GM23248 (cell line): ENCODE results near the gene CFAP57. TPM values are rescaled to one million over a fixed set of nuclear protein-coding genes. Genes with fewer than 3 reads are reported as not detected.

Experiments used
- DNase-seq: peaks from one replicate; pipeline ENCODE4 v3.0.0-alpha.2; 2015
- H2AFZ ChIP-seq: fragments of 200-600 bp; sonication (generic); 2 replicates; pipeline ENCODE4 v1.6.1; 2016; ENCODE audit warnings: antibody characterized with exemption
- H3F3A ChIP-seq: fragments of 200-600 bp; sonication (generic); 2 replicates; pipeline ENCODE4 v1.6.1; 2016; ENCODE audit warnings: mild to moderate bottlenecking, antibody characterized with exemption, mixed run types; ENCODE audit not compliant: insufficient read depth
- H3K27ac ChIP-seq: fragments of 200-600 bp; sonication (generic); 2 replicates; pipeline ENCODE4 v1.5.1; 2016; ENCODE audit warnings: mild to moderate bottlenecking
- H3K27me3 ChIP-seq: fragments of 200-600 bp; sonication (generic); replicated peaks from 2 replicates; pipeline ENCODE4 v1.6.1; 2016; ENCODE audit warnings: mild to moderate bottlenecking; ENCODE audit not compliant: insufficient read depth
- H3K36me3 ChIP-seq: fragments of 200-600 bp; sonication (generic); 2 replicates; pipeline ENCODE4 v1.6.1; 2016; ENCODE audit warnings: low read depth, mild to moderate bottlenecking
- H3K4me1 ChIP-seq: fragments of 200-600 bp; sonication (generic); 2 replicates; pipeline ENCODE4 v1.6.1; 2016; ENCODE audit warnings: mild to moderate bottlenecking; ENCODE audit not compliant: insufficient read depth
- H3K4me2 ChIP-seq: fragments of 200-600 bp; sonication (generic); one replicate; pipeline ENCODE4 v1.6.1; 2016; ENCODE audit warnings: mild to moderate bottlenecking; ENCODE audit not compliant: unreplicated experiment
- H3K4me3 ChIP-seq: fragments of 200-600 bp; sonication (generic); 2 replicates; pipeline ENCODE4 v1.5.1; 2016; ENCODE audit warnings: mild to moderate bottlenecking
- H3K79me2 ChIP-seq: fragments of 200-600 bp; sonication (generic); 2 replicates; pipeline ENCODE4 v1.6.1; 2016; ENCODE audit warnings: mild to moderate bottlenecking; ENCODE audit not compliant: insufficient read depth
- H3K9ac ChIP-seq: fragments of 200-600 bp; sonication (generic); 2 replicates; pipeline ENCODE4 v1.6.1; 2016; ENCODE audit warnings: mild to moderate bottlenecking
- H3K9me2 ChIP-seq: fragments of 200-600 bp; sonication (generic); 2 replicates; pipeline ENCODE4 v1.6.1; 2016; ENCODE audit warnings: mixed run types, mild to moderate bottlenecking, moderate library complexity; ENCODE audit not compliant: insufficient read depth
- H3K9me3 ChIP-seq: fragments of 200-600 bp; sonication (generic); one replicate; pipeline ENCODE4 v1.6.1; 2017; ENCODE audit warnings: low read depth
- H4K20me1 ChIP-seq: fragments of 200-600 bp; sonication (generic); 2 replicates; pipeline ENCODE4 v1.6.0; 2016; ENCODE audit not compliant: insufficient read depth
- EZH2 ChIP-seq: fragments of 200-600 bp; sonication (generic); IDR thresholded peaks from 2 replicates; pipeline ENCODE4 v1.6.1; 2018; ENCODE audit warnings: antibody characterized with exemption, mild to moderate bottlenecking; ENCODE audit not compliant: insufficient read depth, poor library complexity, severe bottlenecking
- EZH2phosphoT487 ChIP-seq: fragments of 200-600 bp; sonication (generic); IDR thresholded peaks from 2 replicates; pipeline ENCODE4 v1.6.1; 2018; ENCODE audit warnings: antibody characterized with exemption, moderate library complexity, mild to moderate bottlenecking, low read depth; ENCODE audit not compliant: insufficient read depth
- WGBS, 2 experiments: methylation state at CpG; one replicate each; pipeline ENCODE4 v1.1.6; 2015 to 2017; ENCODE audit warnings: low lambda C conversion rate in 2 of 2, low coverage in 1 of 2; ENCODE audit errors: missing lambda C conversion rate in 2 of 2; 5-methylcytosine and 5-hydroxymethylcytosine counted together
- in situ Hi-C: fragments of 300-500 bp; cut with MboI; formaldehyde crosslinking; loops from 2 replicates; pipeline ENCODE4 v1.15.0; 2020
- polyA plus RNA-seq: library from polyadenylated mRNA; unstranded; fragments of >200 nt; fragmentation: Nextera tagmentation; extraction: Ambion mirVana; gene quantifications from 2 replicates; pipeline ENCODE4 v1.2.1, GENCODE V29; 2016
- total RNA-seq: library from RNA; depleted of rRNA; stranded (reverse); fragments of >200 nt; shearing (Covaris generic); gene quantifications from 2 replicates; pipeline ENCODE4 v1.2.3, GENCODE V29; 2014

Gene CFAP57
- total and polyA plus RNA-seq, 2 experiments from 2014 or later: 0.32 to 0.35 TPM

DNA sequence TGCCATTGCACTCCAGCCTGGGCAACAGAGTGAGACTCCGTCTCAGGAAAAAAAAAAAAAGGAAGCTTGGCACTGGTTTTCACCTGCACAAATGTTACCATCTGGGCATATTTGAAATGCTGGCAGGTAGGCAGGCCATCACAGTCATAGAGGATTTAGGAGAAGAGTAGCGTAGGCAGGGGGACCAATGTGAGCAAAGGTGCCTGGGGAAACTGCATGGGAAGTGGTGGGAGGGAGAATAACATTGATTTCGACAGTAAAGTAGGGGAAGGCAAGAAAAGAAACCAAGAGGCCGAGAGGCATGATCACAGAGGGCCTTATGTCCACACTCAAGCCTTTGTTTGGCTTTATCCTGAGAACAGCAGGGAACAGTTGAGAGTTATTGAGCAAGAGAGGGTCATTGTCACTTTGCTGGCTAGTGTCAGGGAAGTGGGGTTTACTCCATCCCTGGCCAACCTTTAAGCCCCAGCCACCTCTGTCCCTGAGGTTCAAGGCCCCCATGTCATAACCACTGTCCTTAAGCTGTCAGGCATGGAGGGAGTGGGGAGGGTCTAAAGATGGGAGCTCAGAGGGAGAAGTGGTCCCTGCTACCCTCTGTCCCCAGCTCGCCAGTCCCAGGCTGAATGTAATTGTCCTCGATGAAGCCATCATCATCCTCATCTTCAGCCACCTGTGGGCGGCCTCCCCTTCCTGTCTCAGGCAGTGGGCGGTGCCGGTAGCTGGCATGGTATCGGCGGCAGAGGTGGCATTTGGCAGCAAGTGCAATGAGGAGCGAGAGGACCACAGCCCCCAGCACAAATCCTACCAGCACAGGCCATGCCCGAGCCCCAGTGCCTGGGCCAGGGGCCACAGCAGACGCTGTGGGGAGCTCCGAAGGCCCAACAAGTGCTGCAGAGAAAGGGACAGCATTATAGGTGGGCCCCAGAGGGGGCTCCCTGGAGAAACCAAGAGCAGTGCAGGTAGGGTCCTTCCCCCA, 110.4 kb downstream of the CFAP57 start:
- WGBS, 2 experiments: 70 to 76% methylated on average over 14 to 15 of the region's 15 CpGs
- TF ChIP-seq EZH2 (no peak), EZH2phosphoT487 (no peak)

DNA sequence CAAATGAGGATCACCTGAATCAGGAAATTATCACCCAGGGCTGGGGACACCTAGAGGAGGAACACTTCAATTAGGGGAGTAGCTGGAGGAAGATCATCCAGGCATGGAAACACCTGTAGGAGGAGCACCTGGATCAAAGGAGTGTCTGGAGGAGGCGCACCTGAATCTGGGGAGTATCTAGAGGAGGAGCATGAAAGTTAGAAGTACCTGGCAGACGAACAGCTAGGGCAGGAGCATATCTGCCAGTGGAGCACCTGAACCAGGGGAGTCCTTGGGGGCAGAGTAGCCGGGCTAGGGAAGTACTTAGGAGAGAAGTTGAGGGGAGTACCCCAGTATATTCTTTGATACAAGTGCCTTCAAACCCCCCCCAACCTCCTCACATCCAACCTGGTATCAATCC, 111.9 kb downstream of the CFAP57 start:
- Histone ChIP-seq H3K4me2 (no peak overlapping the region), H3K9me2 (no peaks in the 10 kb centered on the region), H4K20me1 (no peaks in the 10 kb centered on the region), H2AFZ (no peak overlapping the region), H3K79me2 (no peaks in the 10 kb centered on the region), H3K27ac (no peak overlapping the region), H3F3A (no peaks in the 10 kb centered on the region), H3K4me1 (no peaks in the 10 kb centered on the region), H3K36me3 (no peaks in the 10 kb centered on the region), H3K9ac (no peak overlapping the region), H3K9me3 (no peaks in the 10 kb centered on the region), H3K27me3 (peaks cover 9% of the 10 kb centered on the region), H3K4me3 (no peak overlapping the region)
- in situ Hi-C loops: no loop called here
- TF ChIP-seq EZH2 (no peak), EZH2phosphoT487 (no peak)
- 52 to 68% methylated on average over 3 of the region's 3 CpGs for WGBS, 2 experiments
- no peak for DNase-seq

More for the DNA sequence above, 110.4 kb downstream of the CFAP57 start:
- Histone ChIP-seq H4K20me1 (no peaks in the 10 kb centered on the region), H3K4me3 (no peak overlapping the region), H3K9me2 (no peaks in the 10 kb centered on the region), H3K4me2 (no peak overlapping the region), H3K27ac (no peak overlapping the region), H3K36me3 (no peaks in the 10 kb centered on the region), H3F3A (no peaks in the 10 kb centered on the region), H3K79me2 (no peaks in the 10 kb centered on the region), H3K9me3 (no peaks in the 10 kb centered on the region), H3K4me1 (no peaks in the 10 kb centered on the region), H2AFZ (no peak overlapping the region), H3K9ac (no peak overlapping the region), H3K27me3 (peaks cover under 1% of the 10 kb centered on the region)
- no peak for DNase-seq
- in situ Hi-C loops: no loop called here

DNA sequence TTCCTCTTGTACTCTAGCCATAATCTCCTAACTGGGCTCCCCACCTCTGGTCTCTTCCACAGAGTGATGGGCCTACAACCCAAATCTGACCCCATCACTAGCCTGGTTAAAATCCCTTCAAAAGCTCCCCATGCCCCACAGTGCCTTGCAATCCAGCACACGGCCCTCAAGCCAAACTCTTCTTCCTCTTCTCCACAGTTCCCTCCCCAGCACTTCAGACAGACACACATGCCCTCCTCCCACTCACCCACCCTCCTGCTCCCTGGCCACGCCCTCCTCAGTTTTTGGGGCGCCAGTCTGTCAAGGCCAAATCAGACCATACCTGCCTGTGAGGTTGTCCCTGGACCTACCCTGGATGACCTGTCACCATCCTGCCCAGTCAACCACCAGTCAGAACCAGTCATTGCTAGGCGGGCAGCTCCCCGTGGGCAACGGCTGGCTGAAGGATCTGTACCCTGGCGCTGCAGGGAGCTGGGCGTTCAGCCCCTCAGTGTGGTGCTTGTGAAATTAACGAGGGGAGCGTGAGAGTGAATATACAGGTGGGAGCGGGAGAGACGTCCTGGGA, 112.5 kb downstream of the CFAP57 start:
- no peak overlapping the region for H3K9ac ChIP-seq
- H3K4me1 ChIP-seq: no peaks in the 10 kb centered on the region
- in situ Hi-C loops: no loop called here
- TF ChIP-seq EZH2phosphoT487: no peak
- no peaks in the 10 kb centered on the region for H3F3A ChIP-seq
- no peaks in the 10 kb centered on the region for H3K9me3 ChIP-seq
- no peaks in the 10 kb centered on the region for H3K36me3 ChIP-seq
- no peak overlapping the region for H3K4me3 ChIP-seq
- no peak overlapping the region for H3K4me2 ChIP-seq
- no peaks in the 10 kb centered on the region for H4K20me1 ChIP-seq
- H3K9me2 ChIP-seq: no peaks in the 10 kb centered on the region
- 70 to 75% methylated on average over 12 of the region's 12 CpGs for WGBS, 2 experiments
- peaks cover 9% of the 10 kb centered on the region for H3K27me3 ChIP-seq
- H2AFZ ChIP-seq: no peak overlapping the region
- H3K27ac ChIP-seq: no peak overlapping the region
- no peak for DNase-seq
- no peaks in the 10 kb centered on the region for H3K79me2 ChIP-seq

DNA sequence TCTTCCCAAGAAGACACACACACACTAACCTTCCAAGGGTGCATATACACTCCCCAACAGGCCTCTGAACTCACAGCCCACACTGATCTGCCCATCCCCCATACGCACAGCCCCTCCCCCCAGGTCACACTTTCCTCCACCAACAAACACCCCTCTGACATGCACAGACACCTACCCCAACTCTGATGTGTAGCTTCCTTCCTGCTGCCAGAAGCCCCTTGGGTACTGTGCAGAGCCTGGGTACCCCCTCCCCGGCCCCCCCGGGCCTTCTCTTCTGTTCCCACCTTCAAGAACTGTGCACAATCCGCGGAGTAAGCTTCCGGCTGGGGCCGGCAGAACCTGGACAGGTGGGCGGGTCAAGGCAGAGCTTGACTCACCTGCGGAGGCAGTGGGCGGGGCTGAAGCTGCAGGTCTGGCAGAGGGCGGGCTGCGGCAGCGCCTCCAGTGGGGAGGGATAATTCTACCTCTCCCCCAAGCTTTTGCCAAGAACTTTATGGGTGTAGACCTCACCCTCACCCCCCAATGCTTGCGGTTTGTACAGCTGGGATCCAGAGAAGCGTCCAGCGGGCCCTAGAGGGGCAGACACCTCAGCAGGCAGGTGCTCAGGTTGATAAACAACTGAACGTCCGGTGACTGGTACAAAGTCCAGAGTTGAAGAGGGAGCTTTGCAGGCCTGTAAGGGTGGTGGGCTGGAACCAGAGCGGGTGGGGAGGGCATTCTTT, 113.3 kb downstream of the CFAP57 start, which contains the start of gene C1orf210:
Gene C1orf210 (minus strand): TSS at position 313 of the 722 bp plus-strand sequence. CDS start 2,311 bp downstream, outside the sequence.
- WGBS, 2 experiments: 20 to 28% methylated on average over 16 to 19 of the region's 19 CpGs
- Histone ChIP-seq H3K27me3 (peaks cover 9% of the 10 kb centered on the region), H3K4me2 (no peak within 1 kb of the TSS), H3K9me3 (no peaks in the 10 kb centered on the region), H3F3A (no peaks in the 10 kb centered on the region), H3K9me2 (no peaks in the 10 kb centered on the region), H3K4me1 (no peaks in the 10 kb centered on the region), H3K9ac (no peak within 1 kb of the TSS), H3K27ac (no peak within 1 kb of the TSS), H4K20me1 (no peaks in the 10 kb centered on the region), H2AFZ (no peak within 1 kb of the TSS), H3K36me3 (no peaks in the 10 kb centered on the region), H3K4me3 (no peak within 1 kb of the TSS), H3K79me2 (no peaks in the 10 kb centered on the region)
- DNase-seq: no peak
- in situ Hi-C loops: no loop called here
- TF ChIP-seq EZH2: no peak
- no peak for TF ChIP-seq EZH2phosphoT487
